ENCODE data around the gene PDE6G.

- TF ChIP-seq CTCF (conservative IDR thresholded peaks at IDR 0.05; ENCODE audit: low read depth in 2 of 2) = no peak
- no peak for TF ChIP-seq REST (IDR thresholded peaks at IDR 0.05; ENCODE audit: unreplicated experiment)
Observed at GRCh38 chr17:81690066-81690465, 33.7 kb upstream of the PDE6G start.

Data from GM23338 (cell line).